MCF 10A (cell line): ENCODE results near the gene PLCD3. TPM values are rescaled to one million over a fixed set of nuclear protein-coding genes. Genes with fewer than 3 reads are reported as not detected.

Experiments used
- BruUV-seq: library from RNA; stranded (reverse); fragments of 400-500 nt; replicated peaks from 2 replicates; lab custom pipeline; 2021; lab: Mats Ljungman, UMichigan
- CTCF ChIA-PET: fragments of 300-600 bp; sonication (Branson Sonifier 250); formaldehyde crosslinking; extraction: SDS; loops from one replicate; lab custom pipeline; 2021; ENCODE audit warnings: antibody characterized with exemption, inconsistent platforms; lab: Yijun Ruan, JAX
- POLR2A ChIA-PET: fragments of 300-600, 350-650 bp; sonication (Branson Sonifier 250); formaldehyde crosslinking; extraction: SDS; loops from one replicate; lab custom pipeline; 2020; ENCODE audit warnings: antibody characterized with exemption, inconsistent platforms; lab: Yijun Ruan, JAX
- DNase-seq: peaks from one replicate; pipeline ENCODE4 v3.0.0-alpha.2; 2018; ENCODE audit not compliant: unreplicated experiment
- H3K27ac Mint-ChIP-seq: one replicate; pipeline ENCODE4 v1.8.0; 2022; ENCODE audit warnings: mild to moderate bottlenecking, low read depth, mixed read lengths; ENCODE audit not compliant: unreplicated experiment
- H3K27me3 Mint-ChIP-seq: one replicate; pipeline ENCODE4 v1.8.0; 2022; ENCODE audit warnings: mixed read lengths; ENCODE audit not compliant: insufficient read depth, unreplicated experiment
- H3K36me3 Mint-ChIP-seq: one replicate; pipeline ENCODE4 v1.8.0; 2022; ENCODE audit warnings: mild to moderate bottlenecking, moderate library complexity, mixed read lengths; ENCODE audit not compliant: insufficient read depth, unreplicated experiment
- H3K4me1 Mint-ChIP-seq: one replicate; pipeline ENCODE4 v1.8.0; 2022; ENCODE audit warnings: mixed read lengths; ENCODE audit not compliant: insufficient read depth, unreplicated experiment
- H3K4me3 Mint-ChIP-seq: one replicate; pipeline ENCODE4 v1.8.0; 2022; ENCODE audit warnings: mild to moderate bottlenecking, moderate library complexity, mixed read lengths; ENCODE audit not compliant: unreplicated experiment
- H3K9me3 Mint-ChIP-seq: one replicate; pipeline ENCODE4 v1.8.0; 2022; ENCODE audit warnings: mixed read lengths; ENCODE audit not compliant: unreplicated experiment
- intact Hi-C: fragments of 100-400 bp; cut with micrococcal nuclease; formaldehyde crosslinking; loops from 2 replicates; pipeline ENCODE4 v1.14.1; 2022
- total RNA-seq: library from RNA; stranded (reverse); gene quantifications from 2 replicates; pipeline ENCODE4 v1.2.3, GENCODE V29; 2022
- TF ChIP-seq, protein P1 (sequence below): fragments of 200-600 bp; IDR thresholded peaks from one replicate; pipeline ENCODE4 v1.8.0; 2022; ENCODE audit warnings: antibody characterized with exemption, mild to moderate bottlenecking; ENCODE audit not compliant: unreplicated experiment

PLCD3 gene
- total RNA-seq, 1 experiment from 2014 or later: 69.7 TPM

DNA sequence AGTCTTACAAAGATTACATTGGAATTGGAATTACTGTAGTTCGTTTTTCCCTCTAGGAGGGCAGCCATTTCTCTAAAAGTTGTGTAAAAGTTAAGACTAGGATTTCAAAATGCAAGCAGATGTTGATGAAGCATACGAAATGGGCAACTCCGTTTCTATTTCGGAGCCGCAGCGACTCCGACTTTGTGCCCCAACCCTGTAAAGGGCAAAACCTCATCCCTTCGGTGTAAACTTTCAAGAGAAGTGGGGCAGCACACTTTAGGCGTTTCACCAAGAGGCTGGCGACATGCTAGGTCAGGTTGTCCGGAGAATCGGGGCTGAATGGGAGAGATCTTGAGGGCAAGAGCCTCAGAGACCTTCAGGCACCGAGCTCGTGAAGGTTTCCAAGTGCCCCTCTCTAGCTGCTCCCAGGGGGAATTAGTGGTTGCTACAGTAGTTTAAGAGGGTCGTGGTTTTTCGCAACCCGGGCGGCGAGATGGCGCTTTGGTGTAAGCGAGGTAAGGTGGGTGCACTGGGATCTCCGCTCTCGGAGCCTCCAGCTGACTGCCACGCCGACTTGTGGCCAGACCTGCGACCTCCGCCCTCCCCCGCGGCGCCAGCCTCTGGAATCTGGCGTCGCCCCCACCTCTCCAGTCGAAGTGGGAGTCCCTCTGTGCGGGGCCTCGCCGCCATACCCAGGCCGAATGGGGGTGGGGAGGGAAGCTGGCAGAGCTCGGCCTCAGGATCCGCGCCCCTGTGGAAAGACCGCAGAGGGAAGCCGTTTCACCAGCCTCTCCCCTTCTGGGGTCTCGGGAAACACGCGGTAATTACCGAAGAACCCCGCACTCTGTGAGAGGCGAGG lies 28.4 kb upstream of the PLCD3 start:
- BruUV-seq: TSS peak; percentile 55
- ChIA-PET CTCF (interaction anchor here (0.6 to 7.0 kb wide), 9 partner anchors 10 to 110 kb away, joined by 3 to 83 read pairs (median 10); partner anchors contain the start of genes ACBD4, DCAKD and HEXIM1), POLR2A (interaction anchor here (0.6 to 21.2 kb wide), 29 partner anchors 9 to 1038 kb away, joined by 3 to 1083 read pairs (median 5); partner anchors contain the start of genes ACBD4, DCAKD, HEXIM1 and MAP3K14)
- TF ChIP-seq, protein P1, sequence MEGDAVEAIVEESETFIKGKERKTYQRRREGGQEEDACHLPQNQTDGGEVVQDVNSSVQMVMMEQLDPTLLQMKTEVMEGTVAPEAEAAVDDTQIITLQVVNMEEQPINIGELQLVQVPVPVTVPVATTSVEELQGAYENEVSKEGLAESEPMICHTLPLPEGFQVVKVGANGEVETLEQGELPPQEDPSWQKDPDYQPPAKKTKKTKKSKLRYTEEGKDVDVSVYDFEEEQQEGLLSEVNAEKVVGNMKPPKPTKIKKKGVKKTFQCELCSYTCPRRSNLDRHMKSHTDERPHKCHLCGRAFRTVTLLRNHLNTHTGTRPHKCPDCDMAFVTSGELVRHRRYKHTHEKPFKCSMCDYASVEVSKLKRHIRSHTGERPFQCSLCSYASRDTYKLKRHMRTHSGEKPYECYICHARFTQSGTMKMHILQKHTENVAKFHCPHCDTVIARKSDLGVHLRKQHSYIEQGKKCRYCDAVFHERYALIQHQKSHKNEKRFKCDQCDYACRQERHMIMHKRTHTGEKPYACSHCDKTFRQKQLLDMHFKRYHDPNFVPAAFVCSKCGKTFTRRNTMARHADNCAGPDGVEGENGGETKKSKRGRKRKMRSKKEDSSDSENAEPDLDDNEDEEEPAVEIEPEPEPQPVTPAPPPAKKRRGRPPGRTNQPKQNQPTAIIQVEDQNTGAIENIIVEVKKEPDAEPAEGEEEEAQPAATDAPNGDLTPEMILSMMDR: no peak
- Mint-ChIP-seq H3K4me3 (peak overlapping the region; percentile 98), H3K4me1 (peaks cover 18% of the 10 kb centered on the region), H3K36me3 (peaks cover 36% of the 10 kb centered on the region), H3K27me3 (no peaks in the 10 kb centered on the region), H3K27ac (peak overlapping the region; percentile 99), H3K9me3 (no peaks in the 10 kb centered on the region)
- peak; percentile 55 for DNase-seq
- intact Hi-C loops: loop anchor here (1.0 kb wide), 2 partner anchors 11 to 12 kb away; partner anchors contain the start of gene HEXIM1

- DNase-seq: no peak
- H3K4me1 Mint-ChIP-seq: peaks cover 12% of the 10 kb centered on the region
- intact Hi-C loops: no loop called here
- CTCF ChIA-PET: interaction anchor here (1.3 to 1.8 kb wide), 2 partner anchors 7 to 21 kb away, joined by 8 read pairs; partner anchors contain the start of genes ACBD4 and HEXIM1
- POLR2A ChIA-PET: interaction anchor here (9.3 to 21.2 kb wide), 3 partner anchors 5 to 39 kb away, joined by 396 to 1083 read pairs (median 1083); partner anchors contain the start of genes HEXIM1 and HEXIM2
- peaks cover 35% of the 10 kb centered on the region for H3K36me3 Mint-ChIP-seq
- no peaks in the 10 kb centered on the region for H3K9me3 Mint-ChIP-seq
- BruUV-seq: no TSS peak
- H3K27me3 Mint-ChIP-seq: no peaks in the 10 kb centered on the region
- TF ChIP-seq, protein P1: no peak
- H3K27ac Mint-ChIP-seq: no peak overlapping the region
- no peak overlapping the region for H3K4me3 Mint-ChIP-seq
These were observed 23.9 kb upstream of the PLCD3 start for GRCh38 chr17:45156242-45156641.

DNA sequence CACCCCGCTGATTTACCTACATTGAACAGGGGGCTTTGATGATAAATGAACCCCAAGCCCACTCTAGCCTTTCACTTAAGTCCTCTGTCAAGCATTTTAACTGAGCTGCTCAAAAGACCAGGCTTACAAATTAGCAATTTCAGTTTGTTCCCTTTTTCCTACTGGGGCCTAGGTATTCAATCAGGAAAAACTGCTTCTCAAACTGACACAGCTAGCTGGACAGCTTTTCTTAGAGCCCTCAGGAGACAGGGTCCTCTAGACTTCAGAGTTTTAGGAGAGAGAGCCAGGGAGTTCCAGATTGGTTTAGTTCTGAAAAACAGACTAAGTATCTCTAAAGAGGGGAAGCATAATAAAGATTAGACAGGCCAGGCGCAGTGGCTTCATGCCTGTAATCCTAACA lies 23.2 kb upstream of the PLCD3 start:
- Mint-ChIP-seq H3K4me1 (peaks cover 15% of the 10 kb centered on the region), H3K36me3 (peaks cover 39% of the 10 kb centered on the region), H3K9me3 (no peaks in the 10 kb centered on the region), H3K4me3 (no peak overlapping the region), H3K27me3 (no peaks in the 10 kb centered on the region), H3K27ac (no peak overlapping the region)
- TF ChIP-seq, protein P1: no peak
- CTCF ChIA-PET: interaction anchor here (0.6 to 1.9 kb wide), 9 partner anchors 15 to 650 kb away, joined by 3 to 23 read pairs (median 4); partner anchors contain the start of gene ACBD4
- DNase-seq: no peak
- POLR2A ChIA-PET: interaction anchor here (1.3 to 12.7 kb wide), 4 partner anchors 11 to 52 kb away, joined by 3 to 1083 read pairs (median 202); partner anchors contain the start of genes ACBD4 and HEXIM2
- BruUV-seq: no TSS peak
- intact Hi-C loops: no loop called here

GRCh38 chr17:45155029-45155428 lies 22.7 kb upstream of the PLCD3 start:
- peaks cover 42% of the 10 kb centered on the region for H3K36me3 Mint-ChIP-seq
- no peak overlapping the region for H3K27ac Mint-ChIP-seq
- intact Hi-C loops: no loop called here
- ChIA-PET POLR2A (interaction anchor here (1.3 to 12.7 kb wide), 4 partner anchors 12 to 52 kb away, joined by 3 to 1083 read pairs (median 202); partner anchors contain the start of genes ACBD4 and HEXIM2), CTCF (interaction anchor here (0.6 to 1.9 kb wide), 9 partner anchors 16 to 650 kb away, joined by 3 to 23 read pairs (median 4); partner anchors contain the start of gene ACBD4)
- H3K4me1 Mint-ChIP-seq: peaks cover 15% of the 10 kb centered on the region
- DNase-seq: peak; percentile 61
- H3K4me3 Mint-ChIP-seq: no peak overlapping the region
- H3K27me3 Mint-ChIP-seq: no peaks in the 10 kb centered on the region
- no TSS peak for BruUV-seq
- TF ChIP-seq, protein P1: no peak
- no peaks in the 10 kb centered on the region for H3K9me3 Mint-ChIP-seq
